Nephron (organoid): ENCODE measurements around the gene LRSAM1.
A peak's percentile ranks its signal among the peaks of the same experiment; 100 is the strongest.

Source experiments
- H3K27ac Mint-ChIP-seq, 3 experiments: 2 replicates each; pipeline ENCODE4 v1.8.0; 2020; ENCODE audit warnings: mixed read lengths in 3 of 3, mild to moderate bottlenecking in 2 of 3, moderate library complexity in 1 of 3
- H3K27me3 Mint-ChIP-seq: 2 replicates; pipeline ENCODE4 v1.8.0; 2021; ENCODE audit warnings: low read depth, mild to moderate bottlenecking, moderate library complexity, mixed read lengths
- H3K36me3 Mint-ChIP-seq: 2 replicates; pipeline ENCODE4 v1.8.0; 2020; ENCODE audit warnings: low read depth, mixed read lengths
- H3K4me1 Mint-ChIP-seq: 2 replicates; pipeline ENCODE4 v1.8.0; 2020; ENCODE audit warnings: mixed read lengths
- H3K4me3 Mint-ChIP-seq, 3 experiments: 2 replicates each; pipeline ENCODE4 v1.8.0; 2020; ENCODE audit warnings: mild to moderate bottlenecking in 3 of 3, mixed read lengths in 3 of 3, moderate library complexity in 2 of 3
- H3K9me3 Mint-ChIP-seq: 2 replicates; pipeline ENCODE4 v1.8.0; 2020; ENCODE audit warnings: mixed read lengths
- TF ChIP-seq, protein P1 (sequence below), 3 experiments: fragments of 200-600 bp; sonication (generic); IDR thresholded peaks; one replicate each; pipeline ENCODE4 v1.5.0; 2021; ENCODE audit warnings: antibody characterized with exemption in 3 of 3; ENCODE audit not compliant: unreplicated experiment in 3 of 3

LRSAM1 gene

DNA sequence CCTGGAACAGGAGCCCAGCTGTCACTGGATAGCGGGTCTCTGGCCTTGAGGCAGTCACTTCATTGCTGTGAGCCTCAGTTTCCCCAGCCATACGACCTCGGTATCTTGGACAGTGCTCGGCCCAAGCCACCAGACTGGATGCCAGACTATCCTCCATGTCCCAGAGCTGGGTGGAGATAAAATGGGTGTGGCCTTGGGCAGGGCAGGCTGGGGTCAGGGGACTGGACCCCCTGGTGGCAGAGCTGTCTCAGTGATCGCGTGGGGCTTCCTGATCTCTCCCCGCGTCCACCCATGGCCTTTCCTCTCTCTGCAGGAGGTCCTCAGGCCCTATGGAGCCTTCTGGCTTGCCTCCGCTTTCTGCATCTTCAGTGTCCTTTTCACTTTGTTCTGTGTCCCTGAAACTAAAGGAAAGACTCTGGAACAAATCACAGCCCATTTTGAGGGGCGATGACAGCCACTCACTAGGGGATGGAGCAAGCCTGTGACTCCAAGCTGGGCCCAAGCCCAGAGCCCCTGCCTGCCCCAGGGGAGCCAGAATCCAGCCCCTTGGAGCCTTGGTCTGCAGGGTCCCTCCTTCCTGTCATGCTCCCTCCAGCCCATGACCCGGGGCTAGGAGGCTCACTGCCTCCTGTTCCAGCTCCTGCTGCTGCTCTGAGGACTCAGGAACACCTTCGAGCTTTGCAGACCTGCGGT is 44.4 kb upstream of the LRSAM1 start:
- no peaks in the 10 kb centered on the region for H3K27me3 Mint-ChIP-seq
- H3K27ac Mint-ChIP-seq: no peak overlapping the region
- H3K4me3 Mint-ChIP-seq: no peak overlapping the region
- TF ChIP-seq, protein P1, sequence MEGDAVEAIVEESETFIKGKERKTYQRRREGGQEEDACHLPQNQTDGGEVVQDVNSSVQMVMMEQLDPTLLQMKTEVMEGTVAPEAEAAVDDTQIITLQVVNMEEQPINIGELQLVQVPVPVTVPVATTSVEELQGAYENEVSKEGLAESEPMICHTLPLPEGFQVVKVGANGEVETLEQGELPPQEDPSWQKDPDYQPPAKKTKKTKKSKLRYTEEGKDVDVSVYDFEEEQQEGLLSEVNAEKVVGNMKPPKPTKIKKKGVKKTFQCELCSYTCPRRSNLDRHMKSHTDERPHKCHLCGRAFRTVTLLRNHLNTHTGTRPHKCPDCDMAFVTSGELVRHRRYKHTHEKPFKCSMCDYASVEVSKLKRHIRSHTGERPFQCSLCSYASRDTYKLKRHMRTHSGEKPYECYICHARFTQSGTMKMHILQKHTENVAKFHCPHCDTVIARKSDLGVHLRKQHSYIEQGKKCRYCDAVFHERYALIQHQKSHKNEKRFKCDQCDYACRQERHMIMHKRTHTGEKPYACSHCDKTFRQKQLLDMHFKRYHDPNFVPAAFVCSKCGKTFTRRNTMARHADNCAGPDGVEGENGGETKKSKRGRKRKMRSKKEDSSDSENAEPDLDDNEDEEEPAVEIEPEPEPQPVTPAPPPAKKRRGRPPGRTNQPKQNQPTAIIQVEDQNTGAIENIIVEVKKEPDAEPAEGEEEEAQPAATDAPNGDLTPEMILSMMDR (IDR thresholded peaks at IDR 0.05; ENCODE audit: unreplicated experiment in 3 of 3): no peak
- H3K36me3 Mint-ChIP-seq: peaks cover 3% of the 10 kb centered on the region
- H3K4me1 Mint-ChIP-seq: no peaks in the 10 kb centered on the region
- H3K9me3 Mint-ChIP-seq: no peaks in the 10 kb centered on the region

- H3K36me3 Mint-ChIP-seq: peaks cover 3% of the 10 kb centered on the region
- no peaks in the 10 kb centered on the region for H3K4me1 Mint-ChIP-seq
- H3K4me3 Mint-ChIP-seq: no peak overlapping the region
- TF ChIP-seq, protein P1 (IDR thresholded peaks at IDR 0.05; ENCODE audit: unreplicated experiment in 3 of 3): no peak
- no peaks in the 10 kb centered on the region for H3K27me3 Mint-ChIP-seq
- H3K27ac Mint-ChIP-seq: no peak overlapping the region
- no peaks in the 10 kb centered on the region for H3K9me3 Mint-ChIP-seq
These were observed 43.8 kb upstream of the LRSAM1 start for GRCh38 chr9:127407492-127407843.

- H3K4me1 Mint-ChIP-seq: no peaks in the 10 kb centered on the region
- H3K9me3 Mint-ChIP-seq: no peaks in the 10 kb centered on the region
- H3K4me3 Mint-ChIP-seq: no peak overlapping the region
- TF ChIP-seq, protein P1 (IDR thresholded peaks at IDR 0.05; ENCODE audit: unreplicated experiment in 3 of 3): no peak
- H3K36me3 Mint-ChIP-seq: no peaks in the 10 kb centered on the region
- H3K27me3 Mint-ChIP-seq: no peaks in the 10 kb centered on the region
- no peak overlapping the region for H3K27ac Mint-ChIP-seq
These were observed 40.2 kb upstream of the LRSAM1 start for GRCh38 chr9:127411122-127411521.

DNA sequence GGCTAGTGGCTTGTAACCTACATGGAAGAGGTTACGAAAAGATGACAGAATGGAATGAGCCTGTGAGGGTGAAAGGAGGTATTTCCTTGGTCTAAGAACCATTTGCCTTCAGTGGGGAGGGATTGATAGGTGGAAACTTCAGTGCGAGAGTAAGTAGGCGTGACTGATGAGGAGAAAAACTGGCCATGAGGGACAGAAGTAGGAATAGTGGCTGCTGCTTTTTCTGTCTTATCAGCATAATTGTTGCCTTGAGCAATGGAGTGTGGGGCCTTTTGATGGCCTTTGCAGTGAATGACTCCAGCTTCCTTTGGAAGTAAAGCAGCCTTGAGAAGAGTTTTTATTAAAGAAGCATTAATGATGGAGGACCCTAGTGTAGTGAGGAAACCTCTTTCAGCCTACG is 36.2 kb upstream of the LRSAM1 start:
- no peaks in the 10 kb centered on the region for H3K36me3 Mint-ChIP-seq
- H3K4me3 Mint-ChIP-seq: no peak overlapping the region
- H3K27ac Mint-ChIP-seq: peak overlapping the region in 1 of 3 experiments; percentile 4
- no peaks in the 10 kb centered on the region for H3K27me3 Mint-ChIP-seq
- H3K4me1 Mint-ChIP-seq: peaks cover 4% of the 10 kb centered on the region
- TF ChIP-seq, protein P1 (IDR thresholded peaks at IDR 0.05; ENCODE audit: unreplicated experiment in 3 of 3): no peak
- no peaks in the 10 kb centered on the region for H3K9me3 Mint-ChIP-seq

DNA sequence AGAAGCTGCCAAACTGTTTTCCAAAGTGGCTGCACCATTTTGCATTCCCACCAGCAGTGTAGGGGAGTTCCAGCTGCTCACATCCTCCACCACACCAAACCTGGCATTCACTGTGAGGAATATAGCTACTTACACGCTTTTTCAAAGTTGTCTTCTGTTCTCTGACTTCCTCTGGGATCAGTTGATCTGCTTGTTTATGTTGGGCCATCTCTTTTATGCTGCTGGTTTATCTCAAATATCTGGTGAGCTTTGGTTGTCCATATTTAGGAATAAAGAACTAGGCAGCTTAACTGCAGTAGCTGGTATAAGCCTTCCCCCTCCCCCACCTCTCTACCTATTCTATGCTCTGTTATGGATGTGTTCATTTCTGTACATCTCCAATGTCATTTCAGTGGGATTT is 35.7 kb upstream of the LRSAM1 start:
- Mint-ChIP-seq H3K27me3 (no peaks in the 10 kb centered on the region), H3K4me3 (no peak overlapping the region), H3K27ac (no peak overlapping the region), H3K9me3 (no peaks in the 10 kb centered on the region), H3K36me3 (no peaks in the 10 kb centered on the region), H3K4me1 (peaks cover 4% of the 10 kb centered on the region)
- TF ChIP-seq, protein P1 (IDR thresholded peaks at IDR 0.05; ENCODE audit: unreplicated experiment in 3 of 3): no peak
